Activated naive CD8-positive, alpha-beta T cell treated with anti-CD3 and anti-CD28 coated beads for 36 hours (primary cell): ENCODE measurements around the gene SLC7A4. TPM values are rescaled to one million over a fixed set of nuclear protein-coding genes. Genes with fewer than 3 reads are reported as not detected.
"Not testable (repeated sequence)": the region's sequence is repeated elsewhere in the genome, so short reads cannot be mapped to it uniquely, and the experiment has no call there.

Experiments used
- DNase-seq: peaks from one replicate; pipeline ENCODE4 v3.0.0; 2021
- H3K27ac Mint-ChIP-seq: one replicate; pipeline ENCODE4 v1.8.0; 2022; ENCODE audit warnings: mild to moderate bottlenecking, moderate library complexity, mixed read lengths
- H3K27me3 Mint-ChIP-seq: one replicate; pipeline ENCODE4 v1.8.0; 2022; ENCODE audit warnings: mild to moderate bottlenecking, mixed read lengths
- H3K36me3 Mint-ChIP-seq: one replicate; pipeline ENCODE4 v1.8.0; 2021; ENCODE audit warnings: mild to moderate bottlenecking, mixed read lengths
- H3K4me1 Mint-ChIP-seq: one replicate; pipeline ENCODE4 v1.8.0; 2021; ENCODE audit warnings: mixed read lengths
- H3K4me3 Mint-ChIP-seq: one replicate; pipeline ENCODE4 v1.8.0; 2022; ENCODE audit warnings: mild to moderate bottlenecking, moderate library complexity, mixed read lengths
- H3K9me3 Mint-ChIP-seq: one replicate; pipeline ENCODE4 v1.8.0; 2022; ENCODE audit warnings: mixed read lengths
- total RNA-seq, 2 experiments: library from RNA; stranded (reverse); gene quantifications; one replicate each; pipeline ENCODE4 v1.2.3, GENCODE V29; 2021

The SLC7A4 gene
- total RNA-seq, 2 experiments from 2014 or later, result 0.41 to 0.44 TPM

- H3K36me3 Mint-ChIP-seq, H3K9me3 Mint-ChIP-seq, H3K27ac Mint-ChIP-seq, DNase-seq, H3K27me3 Mint-ChIP-seq, H3K4me3 Mint-ChIP-seq, H3K4me1 Mint-ChIP-seq: not testable (repeated sequence)
These were observed 23.2 kb downstream of the SLC7A4 start for GRCh38 chr22:21009208-21009607.

- H3K36me3 Mint-ChIP-seq, result peaks cover 10% of the 10 kb centered on the region
- H3K27me3 Mint-ChIP-seq, result no peaks in the 10 kb centered on the region
- no peak overlapping the region for H3K27ac Mint-ChIP-seq
- peak overlapping the region; percentile 95 for H3K4me3 Mint-ChIP-seq
- no peak for DNase-seq
- H3K9me3 Mint-ChIP-seq, result no peaks in the 10 kb centered on the region
- peaks cover 13% of the 10 kb centered on the region for H3K4me1 Mint-ChIP-seq
These were observed 28.6 kb downstream of the SLC7A4 start for GRCh38 chr22:21003782-21004181.

- no peaks in the 10 kb centered on the region for H3K9me3 Mint-ChIP-seq
- no peaks in the 10 kb centered on the region for H3K27me3 Mint-ChIP-seq
- H3K36me3 Mint-ChIP-seq, result peaks cover 11% of the 10 kb centered on the region
- peak within 1 kb of the TSS; percentile 95 for H3K4me3 Mint-ChIP-seq
- H3K27ac Mint-ChIP-seq, result peak within 1 kb of the TSS; percentile 99
- peak; percentile 97 for DNase-seq
- peaks cover 18% of the 10 kb centered on the region for H3K4me1 Mint-ChIP-seq
These were observed 30.6 kb downstream of the SLC7A4 start, which contains the start of gene THAP7 for GRCh38 chr22:21001601-21002325. Gene THAP7 (minus strand): TSS chr22:21002118. CDS start chr22:21001911, 207 bp downstream.

GRCh38 chr22:21000987-21001600, 31.3 kb downstream of the SLC7A4 start:
- no peak for DNase-seq
- peaks cover 11% of the 10 kb centered on the region for H3K36me3 Mint-ChIP-seq
- H3K27ac Mint-ChIP-seq, result peak overlapping the region; percentile 99
- peak overlapping the region; percentile 95 for H3K4me3 Mint-ChIP-seq
- H3K4me1 Mint-ChIP-seq, result peaks cover 18% of the 10 kb centered on the region
- no peaks in the 10 kb centered on the region for H3K9me3 Mint-ChIP-seq
- no peaks in the 10 kb centered on the region for H3K27me3 Mint-ChIP-seq

GRCh38 chr22:21000207-21000986, 32.0 kb downstream of the SLC7A4 start:
- peaks cover 18% of the 10 kb centered on the region for H3K4me1 Mint-ChIP-seq
- H3K27ac Mint-ChIP-seq, result peak overlapping the region; percentile 99
- H3K36me3 Mint-ChIP-seq, result peaks cover 11% of the 10 kb centered on the region
- DNase-seq, result no peak
- no peaks in the 10 kb centered on the region for H3K9me3 Mint-ChIP-seq
- no peaks in the 10 kb centered on the region for H3K27me3 Mint-ChIP-seq
- H3K4me3 Mint-ChIP-seq, result peak overlapping the region; percentile 95

GRCh38 chr22:20999350-21000206, 32.8 kb downstream of the SLC7A4 start:
- Mint-ChIP-seq H3K4me3 (peak overlapping the region; percentile 95), H3K36me3 (peaks cover 12% of the 10 kb centered on the region), H3K9me3 (no peaks in the 10 kb centered on the region), H3K27me3 (no peaks in the 10 kb centered on the region), H3K27ac (peak overlapping the region; percentile 99), H3K4me1 (peaks cover 18% of the 10 kb centered on the region)
- DNase-seq, result no peak

- H3K27ac Mint-ChIP-seq, result peak overlapping the region; percentile 16
- H3K27me3 Mint-ChIP-seq, result no peaks in the 10 kb centered on the region
- no peak overlapping the region for H3K4me3 Mint-ChIP-seq
- H3K36me3 Mint-ChIP-seq, result peaks cover 9% of the 10 kb centered on the region
- DNase-seq, result no peak
- peaks cover 14% of the 10 kb centered on the region for H3K4me1 Mint-ChIP-seq
- no peaks in the 10 kb centered on the region for H3K9me3 Mint-ChIP-seq
These were observed 33.7 kb downstream of the SLC7A4 start for GRCh38 chr22:20998411-20999336.

GRCh38 chr22:20997536-20998257, 34.7 kb downstream of the SLC7A4 start:
- Mint-ChIP-seq H3K4me3 (no peak overlapping the region), H3K9me3 (no peaks in the 10 kb centered on the region), H3K4me1 (peaks cover 12% of the 10 kb centered on the region), H3K27me3 (no peaks in the 10 kb centered on the region), H3K36me3 (peaks cover 9% of the 10 kb centered on the region), H3K27ac (peak overlapping the region; percentile 19)
- no peak for DNase-seq

GRCh38 chr22:20996598-20997535, 35.5 kb downstream of the SLC7A4 start:
- H3K4me3 Mint-ChIP-seq, result no peak overlapping the region
- no peaks in the 10 kb centered on the region for H3K27me3 Mint-ChIP-seq
- peak overlapping the region; percentile 19 for H3K27ac Mint-ChIP-seq
- no peaks in the 10 kb centered on the region for H3K9me3 Mint-ChIP-seq
- no peak for DNase-seq
- peaks cover 12% of the 10 kb centered on the region for H3K4me1 Mint-ChIP-seq
- H3K36me3 Mint-ChIP-seq, result peaks cover 9% of the 10 kb centered on the region

GRCh38 chr22:20996031-20996410, 36.3 kb downstream of the SLC7A4 start:
- H3K4me1 Mint-ChIP-seq, result peaks cover 9% of the 10 kb centered on the region
- H3K9me3 Mint-ChIP-seq, result no peaks in the 10 kb centered on the region
- H3K27me3 Mint-ChIP-seq, result no peaks in the 10 kb centered on the region
- DNase-seq, result no peak
- no peak overlapping the region for H3K4me3 Mint-ChIP-seq
- H3K27ac Mint-ChIP-seq, result no peak overlapping the region
- peaks cover 6% of the 10 kb centered on the region for H3K36me3 Mint-ChIP-seq

GRCh38 chr22:20995329-20996030, 36.9 kb downstream of the SLC7A4 start:
- Mint-ChIP-seq H3K36me3 (peaks cover 6% of the 10 kb centered on the region), H3K27me3 (no peaks in the 10 kb centered on the region), H3K27ac (no peak overlapping the region)

GRCh38 chr22:20994902-20995241, 37.5 kb downstream of the SLC7A4 start:
- Mint-ChIP-seq H3K36me3 (peaks cover 3% of the 10 kb centered on the region), H3K9me3 (no peaks in the 10 kb centered on the region), H3K27ac (no peak overlapping the region), H3K4me1 (peaks cover 6% of the 10 kb centered on the region), H3K4me3 (no peak overlapping the region), H3K27me3 (no peaks in the 10 kb centered on the region)
- no peak for DNase-seq

More at GRCh38 chr22:20995329-20996030, 36.9 kb downstream of the SLC7A4 start:
- DNase-seq, result no peak
- Mint-ChIP-seq H3K4me3 (no peak overlapping the region), H3K9me3 (no peaks in the 10 kb centered on the region), H3K4me1 (peaks cover 9% of the 10 kb centered on the region)
